Spleen (tissue), 11 donors: ENCODE measurements around the gene CXXC5. TPM values are rescaled to one million over a fixed set of nuclear protein-coding genes. Genes with fewer than 3 reads are reported as not detected.

Experiments
- DNase-seq: peaks from one replicate; pipeline ENCODE4 v3.0.0-alpha.2; 2020
- H3K27ac ChIP-seq, 8 donors: fragments of 200-600 bp; sonication (generic) in 7 of 8; 1 replicate in 4 of 8; 2 replicates in 4 of 8; pipeline versions ENCODE4 v1.5.0 to v1.8.0; 2016 to 2021; ENCODE audit warnings: inconsistent platforms in 4 of 8, mild to moderate bottlenecking in 4 of 8, moderate library complexity in 1 of 8
- H3K27me3 ChIP-seq, 7 donors: fragments of 200-600 bp; sonication (generic) in 6 of 7; replicated peaks in 1 of 7; 1 replicate in 4 of 7; 2 replicates in 3 of 7; pipeline versions ENCODE4 v1.5.0 to v1.8.0; 2016 to 2021; ENCODE audit warnings: inconsistent platforms in 3 of 7, mild to moderate bottlenecking in 1 of 7
- H3K36me3 ChIP-seq, 6 donors: fragments of 200-600 bp; sonication (generic) in 5 of 6; 1 replicate in 4 of 6; 2 replicates in 2 of 6; pipeline versions ENCODE4 v1.5.0 to v1.8.0; 2016 to 2021; ENCODE audit warnings: inconsistent platforms in 2 of 6
- H3K4me1 ChIP-seq, 6 donors: fragments of 200-600 bp; sonication (generic) in 5 of 6; 1 replicate in 3 of 6; 2 replicates in 3 of 6; pipeline versions ENCODE4 v1.5.0 to v1.8.0; 2016 to 2021; ENCODE audit warnings: inconsistent platforms in 3 of 6
- H3K4me3 ChIP-seq, 8 donors: fragments of 200-600 bp; sonication (generic) in 7 of 8; 1 replicate in 4 of 8; 2 replicates in 4 of 8; pipeline versions ENCODE4 v1.5.0 to v1.8.0; 2016 to 2021; ENCODE audit warnings: inconsistent platforms in 4 of 8, mild to moderate bottlenecking in 4 of 8, moderate library complexity in 2 of 8
- H3K9me3 ChIP-seq, 8 donors: fragments of 200-600 bp; sonication (generic) in 7 of 8; 1 replicate in 4 of 8; 2 replicates in 4 of 8; pipeline versions ENCODE4 v1.5.0 to v1.8.0; 2016 to 2021; ENCODE audit warnings: inconsistent platforms in 4 of 8
- POLR2A ChIP-seq, 3 donors: fragments of 450-650 bp; IDR thresholded peaks; one replicate each; pipeline ENCODE4 v1.5.1; 2017; ENCODE audit warnings: antibody characterized with exemption in 3 of 3, mild to moderate bottlenecking in 1 of 3
- POLR2AphosphoS5 ChIP-seq, 3 donors: sonication (generic); formaldehyde crosslinking; IDR thresholded peaks; one replicate each; pipeline ENCODE4 v1.5.1; 2017; ENCODE audit warnings: antibody characterized with exemption in 3 of 3
- WGBS, 5 donors: extraction: QIAGEN DNeasy Blood & Tissue Kit in 3 of 5; methylation state at CpG; one replicate each; pipeline versions ENCODE4 v1.1.5 to v1.1.7; 2013 to 2018; 5-methylcytosine and 5-hydroxymethylcytosine counted together
- intact Hi-C: fragments of 100-400 bp; cut with DNase I; formaldehyde crosslinking; loops from one replicate; pipeline ENCODE4 v1.15.0; 2023; ENCODE audit warnings: low total_unique reads
- polyA plus RNA-seq, 3 donors: library from polyadenylated mRNA; stranded (reverse); fragments of 200-250 nt; gene quantifications; one replicate each; pipeline ENCODE4 v1.2.1, GENCODE V29; 2013
- total RNA-seq, 7 donors: library from RNA; depleted of rRNA in 3 of 7; stranded (reverse); fragments of >200 nt in 3 of 7; fragmentation: NEBNext Ultra II Directional in 4 of 7; extraction: Animal tissue kit (Norgen Biotek cat#: 25700) in 4 of 7; gene quantifications; one replicate each; pipeline versions ENCODE4 v1.1.0 to v1.2.1, GENCODE V29; 2016 to 2021
- TF ChIP-seq, protein P1 (sequence below), 11 experiments: fragments of 200-600 bp in 7 of 11; fragments of 450-650 bp in 4 of 11; sonication (generic) in 4 of 11; IDR thresholded peaks in 8 of 11; conservative IDR thresholded peaks in 3 of 11; 1 replicate in 7 of 11; 2 replicates in 4 of 11; pipeline versions ENCODE4 v1.4.0 to v1.8.0; 2016 to 2021; ENCODE audit warnings: antibody characterized with exemption in 11 of 11, inconsistent platforms in 4 of 11, mild to moderate bottlenecking in 1 of 11
- donor health status: healthy with polysubstance abuse.
- donor health status: DM: no; HTN: no; CAD: no; lungs with moderate emphysema.
- donor health status: DM: no; HTN: no; CAD: no.
- donor health status: Bipolar disorder and iron deficiency.
- donor health status: healthy.
- donor health status: DM: no; HTN: no; CAD: no.
- donor health status: DM: yes; HTN: yes; CAD: no.

The CXXC5 gene
- total and polyA plus RNA-seq, 10 donors: 46.4 to 69.5 (median 62.0) TPM

DNA sequence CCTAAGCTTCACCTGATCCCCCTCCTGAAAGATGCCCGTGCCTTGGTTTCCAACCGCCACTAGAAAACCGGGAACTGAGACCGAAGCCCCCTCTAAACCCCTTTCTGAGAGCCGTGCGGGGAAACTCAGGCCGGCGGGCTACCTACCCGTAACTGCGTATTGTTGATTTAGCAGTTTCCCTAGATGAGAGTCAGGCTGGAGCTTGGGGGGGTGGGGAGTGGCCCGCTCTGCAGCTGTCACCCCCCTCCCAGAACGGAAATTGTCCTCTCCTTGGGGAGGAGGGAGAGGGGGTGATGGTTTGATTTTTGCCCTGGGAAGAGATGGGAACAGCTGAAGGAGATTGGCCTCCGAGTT is 2.5 kb downstream of the CXXC5 start:
- Histone ChIP-seq H3K9me3 (no peaks in the 10 kb centered on the region), H3K4me3 (peak overlapping the region; percentile 63 to 98 (median 94)), H3K27me3 (peaks cover 0 to 54% (median 6%) of the 10 kb centered on the region in 7 donors), H3K27ac (peak overlapping the region; percentile 87 to 95 (median 92)), H3K4me1 (peaks cover 55 to 100% (median 89%) of the 10 kb centered on the region in 6 donors), H3K36me3 (no peaks in the 10 kb centered on the region)
- TF ChIP-seq POLR2A (IDR thresholded peaks at IDR 0.05) (no peak), POLR2AphosphoS5 (IDR thresholded peaks at IDR 0.05) (no peak)
- TF ChIP-seq, protein P1, sequence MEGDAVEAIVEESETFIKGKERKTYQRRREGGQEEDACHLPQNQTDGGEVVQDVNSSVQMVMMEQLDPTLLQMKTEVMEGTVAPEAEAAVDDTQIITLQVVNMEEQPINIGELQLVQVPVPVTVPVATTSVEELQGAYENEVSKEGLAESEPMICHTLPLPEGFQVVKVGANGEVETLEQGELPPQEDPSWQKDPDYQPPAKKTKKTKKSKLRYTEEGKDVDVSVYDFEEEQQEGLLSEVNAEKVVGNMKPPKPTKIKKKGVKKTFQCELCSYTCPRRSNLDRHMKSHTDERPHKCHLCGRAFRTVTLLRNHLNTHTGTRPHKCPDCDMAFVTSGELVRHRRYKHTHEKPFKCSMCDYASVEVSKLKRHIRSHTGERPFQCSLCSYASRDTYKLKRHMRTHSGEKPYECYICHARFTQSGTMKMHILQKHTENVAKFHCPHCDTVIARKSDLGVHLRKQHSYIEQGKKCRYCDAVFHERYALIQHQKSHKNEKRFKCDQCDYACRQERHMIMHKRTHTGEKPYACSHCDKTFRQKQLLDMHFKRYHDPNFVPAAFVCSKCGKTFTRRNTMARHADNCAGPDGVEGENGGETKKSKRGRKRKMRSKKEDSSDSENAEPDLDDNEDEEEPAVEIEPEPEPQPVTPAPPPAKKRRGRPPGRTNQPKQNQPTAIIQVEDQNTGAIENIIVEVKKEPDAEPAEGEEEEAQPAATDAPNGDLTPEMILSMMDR (IDR thresholded peaks at IDR 0.05 in 8 of 11, conservative IDR thresholded peaks at IDR 0.05 in 3 of 11): peak in 1 of 11 experiments; percentile 10
- intact Hi-C loops: no loop called here
- DNase-seq: peak; percentile 77
- WGBS, 5 donors: 0 to 10% (median 5%) methylated on average over 5 to 13 of the region's 13 CpGs

DNA sequence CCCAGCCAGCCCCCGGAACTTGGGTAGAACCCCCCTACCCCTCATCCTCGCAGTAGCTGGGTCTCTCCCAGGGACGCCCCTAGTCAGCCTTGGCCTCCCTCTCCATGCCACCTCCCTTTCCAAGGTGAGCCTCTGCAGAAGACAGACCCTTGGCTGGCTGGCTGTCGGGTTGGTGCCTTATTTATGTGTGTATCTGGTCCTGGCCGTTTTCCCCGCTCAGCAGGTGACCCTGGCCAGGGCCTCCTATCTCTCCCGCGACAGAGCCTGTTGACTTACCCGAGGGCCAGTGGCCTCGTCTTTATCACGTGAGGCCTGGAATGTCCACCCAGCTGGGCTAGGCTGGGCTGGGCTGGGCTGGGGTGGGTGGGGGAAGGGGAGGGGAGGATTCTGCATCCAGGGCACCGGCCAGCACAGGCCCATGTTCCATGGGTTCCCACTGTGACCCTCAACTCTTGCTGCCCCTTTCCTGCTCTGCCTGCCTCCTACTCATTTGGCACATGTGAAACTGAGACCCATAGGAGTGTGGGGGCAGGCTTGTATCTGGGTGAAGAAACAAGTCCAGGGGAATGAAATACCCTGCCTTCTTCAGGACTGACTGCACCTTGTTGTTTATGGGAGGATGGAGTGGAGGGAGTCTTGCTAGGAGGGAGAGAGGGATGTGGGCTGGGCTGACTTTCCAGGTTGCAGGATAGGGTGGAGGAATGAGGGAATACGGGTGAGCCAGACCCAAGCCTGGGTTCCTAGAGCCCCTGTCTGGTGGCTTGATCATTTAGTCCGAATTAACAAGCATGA is 3.1 kb downstream of the CXXC5 start:
- WGBS, 5 donors: 12 to 45% (median 25%) methylated on average over 13 to 14 of the region's 14 CpGs
- Histone ChIP-seq H3K27ac (peak overlapping the region; percentile 87 to 95 (median 92)), H3K27me3 (peaks cover 0 to 54% (median 6%) of the 10 kb centered on the region in 7 donors), H3K9me3 (no peaks in the 10 kb centered on the region), H3K4me1 (peaks cover 61 to 100% (median 94%) of the 10 kb centered on the region in 6 donors), H3K36me3 (no peaks in the 10 kb centered on the region), H3K4me3 (peak overlapping the region; percentile 63 to 98 (median 94))
- peak; percentile 22 to 79 (median 38) for TF ChIP-seq POLR2AphosphoS5 (IDR thresholded peaks at IDR 0.05)
- TF ChIP-seq POLR2A (IDR thresholded peaks at IDR 0.05): peak in 1 of 3 donors; percentile 4
- TF ChIP-seq, protein P1 (IDR thresholded peaks at IDR 0.05 in 8 of 11, conservative IDR thresholded peaks at IDR 0.05 in 3 of 11): no peak
- intact Hi-C loops: no loop called here
- DNase-seq: peak; percentile 81

DNA sequence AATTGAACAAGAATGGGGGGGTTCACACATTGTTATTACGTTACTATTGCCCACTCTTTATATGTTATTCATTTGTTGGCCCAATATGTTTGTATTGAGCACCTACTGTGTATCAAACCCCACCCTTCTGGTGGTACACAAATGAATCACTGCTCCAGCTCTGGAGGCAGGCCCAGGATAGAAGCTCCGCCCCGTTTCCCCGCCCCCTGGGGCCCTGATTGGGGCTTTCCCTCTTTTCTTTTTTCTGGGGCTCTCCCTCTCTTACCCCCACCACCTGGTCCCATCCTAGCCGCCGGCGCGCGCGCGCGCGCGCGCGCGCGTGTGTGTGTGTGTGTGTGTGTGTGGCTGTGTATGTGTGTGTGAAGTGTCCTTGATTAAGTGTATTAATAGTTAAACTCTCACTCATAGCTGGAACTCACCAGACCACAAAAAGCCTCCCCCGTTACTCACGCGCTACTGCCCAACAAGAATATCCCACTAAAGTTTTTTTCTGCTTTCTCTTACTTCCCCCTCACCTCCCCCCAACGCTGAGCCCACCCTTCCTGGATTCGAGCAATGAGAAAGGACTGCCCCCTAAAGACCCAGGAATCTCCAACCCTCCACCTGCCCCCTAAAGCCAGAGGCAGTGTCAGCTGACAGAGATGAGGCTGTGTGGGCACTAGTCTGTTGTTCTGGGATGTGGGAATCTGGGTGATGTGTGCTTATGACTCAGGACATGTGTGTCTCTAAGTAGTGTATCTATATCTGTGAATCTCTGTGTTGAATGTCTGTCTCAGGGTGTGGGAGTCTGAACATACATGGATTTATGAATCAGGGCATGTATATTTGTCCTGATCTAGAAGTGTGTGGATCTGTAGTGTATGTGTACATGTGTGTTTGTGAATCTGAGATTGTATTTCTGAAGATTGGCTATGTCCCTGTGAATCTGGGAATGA is 4.0 kb downstream of the CXXC5 start:
- Histone ChIP-seq H3K4me1 (peaks cover 63 to 100% (median 94%) of the 10 kb centered on the region in 6 donors), H3K9me3 (no peaks in the 10 kb centered on the region), H3K27me3 (peaks cover 0 to 48% (median 6%) of the 10 kb centered on the region in 7 donors), H3K36me3 (no peaks in the 10 kb centered on the region), H3K27ac (peak overlapping the region; percentile 87 to 95 (median 92)), H3K4me3 (peak overlapping the region in 7 of 8 donors; percentile 63 to 98 (median 96))
- TF ChIP-seq POLR2AphosphoS5 (IDR thresholded peaks at IDR 0.05) (peak in 1 of 3 donors; percentile 27), POLR2A (IDR thresholded peaks at IDR 0.05) (no peak)
- TF ChIP-seq, protein P1 (IDR thresholded peaks at IDR 0.05 in 8 of 11, conservative IDR thresholded peaks at IDR 0.05 in 3 of 11): no peak
- intact Hi-C loops: no loop called here
- DNase-seq: peak; percentile 93
- WGBS, 5 donors: 2 to 5% (median 3%) methylated on average over 23 of the region's 23 CpGs
